NCI-H128 (cell line): ENCODE results near the gene GPR107.

Source experiments
- DNase-seq: peaks from one replicate; lab custom pipeline; 2025; ENCODE audit not compliant: unreplicated experiment; lab: John Stamatoyannopoulos, UW

Gene GPR107

GRCh38 chr9:130179331-130179907 lies 125.7 kb downstream of the GPR107 start:
- DNase-seq, result no peak

- DNase-seq, result no peak
Measured at GRCh38 chr9:130180516-130180915, 126.8 kb downstream of the GPR107 start.

GRCh38 chr9:130181678-130182380 lies 128.1 kb downstream of the GPR107 start:
- DNase-seq, result no peak

- no peak for DNase-seq
Measured at GRCh38 chr9:130182381-130182909, 128.7 kb downstream of the GPR107 start.

DNA sequence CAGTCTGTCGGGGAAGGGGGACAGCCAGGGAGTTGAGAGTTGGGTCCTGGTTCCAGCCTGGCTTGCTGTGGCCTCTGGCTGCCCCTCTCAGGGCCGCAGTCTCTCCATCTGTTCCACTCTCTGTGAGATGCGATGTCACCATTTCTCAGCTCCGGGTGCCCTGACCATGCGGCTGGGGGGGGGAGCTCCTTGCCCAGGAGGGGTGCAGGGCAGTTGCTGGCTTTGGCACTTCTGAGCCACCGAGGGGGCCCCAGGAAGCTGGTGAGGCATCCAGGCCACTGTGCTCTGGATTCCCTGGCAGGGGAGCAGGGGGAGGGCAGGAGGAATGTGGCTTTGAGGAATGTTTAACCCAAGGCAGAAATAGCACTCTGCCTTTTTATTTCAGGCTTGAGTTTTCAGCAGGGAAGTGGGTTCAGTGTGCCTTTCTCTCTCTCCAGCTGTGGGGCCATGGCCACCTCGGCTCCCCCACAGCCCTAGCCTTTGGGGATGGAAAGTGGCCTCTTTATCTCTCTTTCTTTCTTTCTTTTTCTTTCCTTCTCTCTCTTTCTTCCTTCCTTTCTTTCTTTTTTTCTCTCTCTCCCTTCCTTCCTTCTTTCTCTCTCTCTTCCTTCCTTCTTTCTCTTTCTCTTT lies 129.5 kb downstream of the GPR107 start:
- DNase-seq, result no peak

DNA sequence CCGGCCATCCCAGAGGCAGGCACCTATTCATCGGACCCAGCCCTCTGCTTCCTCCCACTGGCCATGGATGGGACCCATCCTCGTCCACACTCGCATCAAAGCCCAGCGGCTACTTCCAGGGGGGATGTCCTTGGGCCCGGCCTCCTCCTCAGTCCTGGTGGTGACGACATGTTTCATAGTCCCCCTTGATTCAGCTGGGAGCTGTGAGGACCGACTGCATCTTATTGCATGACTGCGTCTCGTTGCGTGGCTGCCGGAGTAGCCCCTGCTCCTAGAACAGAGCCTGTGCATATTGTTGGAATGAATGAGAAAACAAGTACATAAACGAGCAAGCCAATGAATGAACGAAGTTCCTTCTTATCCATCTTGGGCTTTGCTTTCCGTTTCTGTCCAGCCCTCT lies 131.3 kb downstream of the GPR107 start:
- no peak for DNase-seq

- no peak for DNase-seq
Measured at GRCh38 chr9:130185490-130186031, 131.9 kb downstream of the GPR107 start.

DNA sequence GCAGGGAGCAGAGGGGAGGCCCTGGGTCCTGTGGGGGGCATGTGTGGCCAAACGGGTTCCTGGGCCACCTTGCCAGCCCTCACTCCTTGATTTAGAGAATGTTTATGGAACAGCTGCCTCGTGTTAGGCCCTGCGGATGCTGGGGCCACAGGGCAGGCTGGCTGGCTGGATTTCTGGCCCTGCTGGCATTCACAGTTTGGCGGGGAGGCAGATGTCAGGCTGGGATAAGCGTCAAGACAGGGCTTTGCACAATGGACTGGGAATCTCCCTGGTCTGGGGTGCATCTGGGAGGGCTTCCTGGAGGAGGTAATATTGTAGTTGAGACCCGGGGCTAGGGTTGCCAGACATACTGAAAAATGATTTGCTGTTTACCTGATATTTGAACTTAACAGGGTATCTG lies 132.3 kb downstream of the GPR107 start:
- no peak for DNase-seq

GRCh38 chr9:130186839-130187522 lies 133.3 kb downstream of the GPR107 start:
- no peak for DNase-seq

DNA sequence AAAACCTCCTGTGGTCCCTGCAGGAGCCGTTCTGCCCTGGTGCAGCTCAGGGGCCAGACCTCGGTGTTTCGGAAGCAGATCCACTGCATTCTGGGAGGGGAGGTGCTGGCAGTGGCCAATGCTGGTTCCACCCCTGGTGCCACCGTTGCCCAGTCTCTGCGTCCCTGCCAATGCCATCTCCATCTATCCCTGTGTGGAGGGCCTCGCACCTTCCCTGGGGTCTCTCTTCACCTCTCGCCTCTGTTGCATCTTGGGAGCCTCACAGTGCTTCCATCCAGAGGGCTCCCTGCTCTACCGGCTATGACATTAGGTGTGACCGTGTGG lies 133.8 kb downstream of the GPR107 start:
- DNase-seq, result no peak

DNA sequence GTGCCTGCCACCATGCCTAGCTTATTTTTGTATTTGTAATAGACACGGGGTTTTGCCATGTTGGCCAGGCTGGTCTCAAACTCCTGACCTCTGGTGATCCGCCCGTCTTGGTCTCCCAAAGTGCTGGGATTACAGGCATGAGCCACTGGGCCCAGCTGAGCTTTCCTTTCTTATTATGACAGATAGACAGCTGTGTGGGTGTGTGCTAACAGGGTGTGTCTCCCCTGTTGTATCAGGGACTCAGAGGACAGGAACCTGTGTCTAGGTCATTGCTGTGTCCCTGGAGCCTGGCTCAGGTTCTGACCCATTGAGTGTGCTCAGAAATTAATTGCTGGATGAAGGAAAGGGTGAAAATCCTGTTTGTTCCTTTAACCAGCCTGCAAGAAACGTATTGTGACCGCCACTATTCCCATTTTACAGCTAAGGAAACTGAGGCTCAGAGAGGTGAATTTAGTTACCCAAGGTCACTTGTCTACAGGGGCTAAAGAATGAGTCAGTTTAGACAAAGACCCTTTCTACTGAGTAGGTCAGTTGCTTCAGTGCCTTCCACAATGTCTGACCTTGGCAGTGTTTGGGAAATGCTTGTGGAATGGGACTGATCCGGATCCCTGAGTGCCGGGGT lies 135.3 kb downstream of the GPR107 start:
- no peak for DNase-seq
